Activated naive CD4-positive, alpha-beta T cell treated with anti-CD3 and anti-CD28 coated beads, Interleukin-2, amount 50 U/mL, for 24 hours (primary cell): Measurements from ENCODE around the gene ESYT2.
A peak's percentile ranks its signal among the peaks of the same experiment; 100 is the strongest.

ENCODE experiments used
- H3K27ac Mint-ChIP-seq: one replicate; pipeline ENCODE4 v1.8.0; 2021; ENCODE audit warnings: mild to moderate bottlenecking, mixed read lengths
- H3K27me3 Mint-ChIP-seq: one replicate; pipeline ENCODE4 v1.8.0; 2021; ENCODE audit warnings: mixed read lengths
- H3K36me3 Mint-ChIP-seq: one replicate; pipeline ENCODE4 v1.8.0; 2021; ENCODE audit warnings: mixed read lengths
- H3K4me1 Mint-ChIP-seq: one replicate; pipeline ENCODE4 v1.8.0; 2021; ENCODE audit warnings: mixed read lengths
- H3K4me3 Mint-ChIP-seq: one replicate; pipeline ENCODE4 v1.8.0; 2021; ENCODE audit warnings: mild to moderate bottlenecking, mixed read lengths
- H3K9me3 Mint-ChIP-seq: one replicate; pipeline ENCODE4 v1.8.0; 2021; ENCODE audit warnings: mixed read lengths

ESYT2 gene

DNA sequence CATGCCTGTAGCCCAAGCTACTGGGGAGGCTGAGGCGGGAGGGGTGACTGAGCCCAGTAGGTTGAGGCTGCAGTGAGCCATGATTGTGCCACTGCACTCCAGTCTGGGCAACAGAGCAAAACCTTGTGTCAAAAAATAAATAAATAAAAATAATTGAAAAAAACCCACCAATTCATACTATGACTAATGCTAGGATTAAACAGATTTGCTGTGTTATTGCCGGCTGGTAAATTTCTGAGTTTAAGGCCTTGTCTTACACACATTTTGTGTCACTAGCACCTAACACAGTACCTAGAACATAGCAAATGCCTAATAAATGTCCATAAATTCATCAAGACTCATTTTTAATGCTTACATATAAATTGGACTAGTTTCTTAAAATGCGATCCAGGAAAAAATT lies 8.7 kb downstream of the ESYT2 start:
- Mint-ChIP-seq H3K4me3 (peak overlapping the region; percentile 87), H3K36me3 (peaks cover 3% of the 10 kb centered on the region), H3K4me1 (peaks cover 90% of the 10 kb centered on the region), H3K27ac (peak overlapping the region; percentile 100), H3K27me3 (no peaks in the 10 kb centered on the region), H3K9me3 (no peaks in the 10 kb centered on the region)

DNA sequence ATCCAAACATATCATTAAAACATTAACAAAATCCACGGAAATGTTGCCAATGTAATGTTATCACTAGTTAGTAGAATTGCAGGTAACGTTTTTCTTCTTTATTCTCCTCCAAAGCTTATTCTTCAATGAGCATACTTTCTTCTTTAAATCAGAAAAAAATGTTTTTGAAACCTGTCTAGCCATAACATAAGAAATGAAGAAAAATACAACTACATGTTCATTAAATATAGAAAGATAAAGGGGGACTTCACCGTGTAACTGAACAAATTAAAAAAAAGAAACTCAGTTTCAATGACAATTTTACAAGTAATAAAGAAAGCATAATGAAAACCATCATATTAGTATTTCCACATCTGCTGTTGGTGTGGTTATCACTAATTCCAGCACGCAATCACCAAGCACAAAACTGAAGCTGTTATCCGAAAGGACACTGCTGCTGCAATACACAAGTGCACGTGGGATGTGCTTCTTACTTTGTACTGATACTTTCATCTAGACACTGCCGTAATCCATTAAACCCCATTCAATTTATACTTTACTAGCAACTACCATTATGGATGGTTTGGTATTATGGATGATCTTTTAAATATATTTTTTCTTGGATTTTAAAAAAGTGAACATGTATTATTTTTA lies 9.6 kb downstream of the ESYT2 start:
- Mint-ChIP-seq H3K9me3 (no peaks in the 10 kb centered on the region), H3K36me3 (peaks cover 3% of the 10 kb centered on the region)

DNA sequence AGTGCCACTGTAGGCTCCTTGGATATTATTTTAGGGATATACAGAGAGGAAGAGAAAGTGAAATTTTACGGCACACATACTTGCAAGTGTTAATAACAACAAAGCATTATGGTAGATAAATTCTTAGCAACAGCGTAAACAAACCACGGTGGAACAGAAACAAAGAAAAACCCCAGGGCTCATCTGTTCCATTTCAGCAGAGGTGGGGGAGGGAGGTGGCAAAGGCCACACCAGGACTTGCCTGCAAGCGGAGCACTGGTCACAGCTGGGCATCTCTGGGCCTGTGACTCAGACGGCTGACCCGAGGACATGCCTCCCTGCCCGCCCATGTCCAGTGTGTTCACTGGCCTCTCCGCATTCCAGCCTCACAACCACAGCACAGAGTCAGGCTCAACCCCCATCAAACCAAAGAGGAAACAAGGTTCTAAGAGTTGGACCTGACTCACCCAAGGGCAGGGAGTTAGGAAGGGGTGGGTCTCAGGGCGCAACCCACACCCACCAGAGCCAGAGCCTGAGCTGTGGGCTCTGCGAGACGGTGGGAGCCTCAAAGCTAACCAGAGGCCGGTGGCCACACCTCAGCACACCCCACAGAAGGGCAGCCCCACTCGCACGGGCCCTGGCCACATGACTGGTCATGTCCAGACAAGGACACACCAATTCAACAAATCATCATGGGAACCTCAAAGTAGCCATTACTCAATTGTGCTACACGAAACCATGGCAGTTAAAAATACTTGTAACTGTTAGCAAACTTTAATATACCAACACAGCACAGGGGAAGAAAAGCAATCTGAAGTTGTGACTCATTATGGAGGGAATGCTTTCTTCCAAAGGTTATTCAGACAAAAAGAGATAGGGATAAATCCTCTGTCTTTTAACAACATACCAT lies 10.7 kb downstream of the ESYT2 start:
- Mint-ChIP-seq H3K36me3 (peaks cover 6% of the 10 kb centered on the region), H3K4me3 (peak overlapping the region; percentile 89), H3K9me3 (peaks cover 4% of the 10 kb centered on the region), H3K4me1 (peaks cover 91% of the 10 kb centered on the region), H3K27ac (peak overlapping the region; percentile 98), H3K27me3 (no peaks in the 10 kb centered on the region)

More for the DNA sequence above, 9.6 kb downstream of the ESYT2 start:
- Mint-ChIP-seq H3K4me1 (peaks cover 90% of the 10 kb centered on the region), H3K27ac (peak overlapping the region; percentile 98), H3K27me3 (no peaks in the 10 kb centered on the region), H3K4me3 (peak overlapping the region; percentile 89)

DNA sequence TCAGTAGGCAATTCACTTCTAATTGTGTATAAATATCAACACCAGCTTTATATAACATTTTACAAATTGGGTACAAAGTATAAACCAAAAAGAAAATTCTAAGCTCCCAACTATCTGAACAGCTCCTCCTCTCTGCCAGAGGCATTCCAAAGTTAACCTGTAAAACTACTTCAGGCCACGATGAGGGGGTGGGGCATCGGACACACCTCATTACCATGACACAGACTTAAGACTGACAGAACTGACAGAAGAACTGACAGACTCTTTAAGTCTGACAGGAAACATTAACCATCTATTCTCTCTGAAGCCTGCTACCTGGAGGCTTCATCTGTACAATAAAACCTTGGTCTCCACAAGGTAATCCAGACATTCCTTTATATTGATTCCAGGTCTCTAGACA lies 12.3 kb downstream of the ESYT2 start:
- Mint-ChIP-seq H3K27ac (peak overlapping the region; percentile 92), H3K27me3 (no peaks in the 10 kb centered on the region), H3K4me1 (peaks cover 100% of the 10 kb centered on the region), H3K9me3 (peaks cover 4% of the 10 kb centered on the region), H3K36me3 (peaks cover 6% of the 10 kb centered on the region), H3K4me3 (peak overlapping the region; percentile 89)

DNA sequence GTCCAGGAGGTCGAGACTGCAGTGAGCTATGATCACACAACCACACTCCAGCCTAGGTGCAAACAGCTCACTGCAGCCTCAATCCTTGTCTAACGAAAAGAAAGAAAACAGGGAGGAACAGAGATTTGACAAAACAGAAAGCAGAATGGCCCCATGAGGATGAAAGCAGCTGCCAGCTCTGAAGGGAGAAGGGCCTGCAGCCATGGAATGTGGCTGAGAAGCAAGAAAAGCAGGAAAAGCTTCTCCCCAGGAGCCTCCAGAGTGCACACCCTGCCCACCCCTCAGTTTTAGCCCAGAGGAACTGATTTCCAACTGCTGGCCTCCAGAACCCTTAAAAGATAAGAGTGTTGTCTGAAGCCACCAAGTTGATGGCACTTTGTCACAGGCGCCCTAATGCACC lies 13.0 kb downstream of the ESYT2 start:
- Mint-ChIP-seq H3K4me1 (peaks cover 100% of the 10 kb centered on the region), H3K4me3 (peak overlapping the region; percentile 89), H3K27me3 (no peaks in the 10 kb centered on the region), H3K27ac (peak overlapping the region; percentile 92), H3K36me3 (peaks cover 5% of the 10 kb centered on the region), H3K9me3 (peaks cover 4% of the 10 kb centered on the region)

DNA sequence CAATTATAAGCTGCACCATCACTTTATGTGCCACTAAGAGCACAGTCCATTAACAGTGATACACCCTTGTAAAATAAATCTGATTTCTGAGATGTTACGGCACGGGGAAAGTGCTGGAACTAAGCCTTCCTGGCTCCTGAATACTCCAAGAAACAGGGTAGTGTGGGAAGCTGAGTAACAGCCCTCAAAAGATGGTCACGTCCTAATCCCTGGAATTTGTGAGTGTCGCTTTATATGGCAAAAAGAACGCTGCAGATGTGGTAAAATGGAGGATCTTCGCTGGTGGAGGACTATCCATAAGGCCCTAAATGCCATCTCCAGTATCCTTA lies 13.5 kb downstream of the ESYT2 start:
- Mint-ChIP-seq H3K4me1 (peaks cover 100% of the 10 kb centered on the region), H3K4me3 (peak overlapping the region; percentile 45), H3K27ac (peak overlapping the region; percentile 92)

DNA sequence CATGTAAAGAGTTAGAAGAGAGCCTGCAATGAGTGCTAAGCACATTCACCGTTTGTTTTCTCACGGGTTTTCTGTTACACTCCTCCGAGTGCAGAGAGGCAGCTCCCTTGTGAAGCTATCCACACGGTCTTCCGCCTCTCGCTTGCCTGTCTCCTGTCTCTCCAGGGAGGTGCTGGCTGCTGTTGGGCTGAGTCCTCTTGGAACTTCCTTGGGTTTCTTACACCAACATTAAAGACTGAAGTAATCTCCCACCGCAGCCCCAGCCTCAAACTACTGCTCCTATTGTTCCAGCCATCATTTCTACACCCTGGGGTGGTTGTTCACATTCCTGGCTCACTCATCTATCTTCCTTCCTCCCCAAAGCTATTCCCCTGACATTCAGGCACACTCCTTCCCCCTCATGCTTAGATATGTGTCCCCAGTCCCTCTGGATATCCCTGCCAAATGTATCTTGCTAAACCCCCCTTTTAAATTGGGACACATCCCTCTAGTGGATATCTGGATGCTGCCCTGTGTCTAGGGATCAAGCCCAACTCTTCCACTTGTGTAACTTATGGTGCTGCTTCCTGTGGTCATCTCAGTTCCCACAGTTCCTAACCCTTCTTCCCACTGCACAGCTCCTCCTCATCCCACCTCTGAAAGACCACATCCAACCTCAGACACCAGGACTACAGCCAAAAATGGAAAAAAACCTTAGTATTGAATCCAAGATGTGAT lies 14.1 kb downstream of the ESYT2 start:
- H3K9me3 Mint-ChIP-seq: peaks cover 4% of the 10 kb centered on the region
- H3K4me1 Mint-ChIP-seq: peaks cover 100% of the 10 kb centered on the region
- no peaks in the 10 kb centered on the region for H3K27me3 Mint-ChIP-seq
- H3K27ac Mint-ChIP-seq: peak overlapping the region; percentile 92
- peak overlapping the region; percentile 45 for H3K4me3 Mint-ChIP-seq
- H3K36me3 Mint-ChIP-seq: peaks cover 8% of the 10 kb centered on the region

More for the DNA sequence above, 13.5 kb downstream of the ESYT2 start:
- peaks cover 5% of the 10 kb centered on the region for H3K36me3 Mint-ChIP-seq
- H3K27me3 Mint-ChIP-seq: no peaks in the 10 kb centered on the region
- H3K9me3 Mint-ChIP-seq: peaks cover 4% of the 10 kb centered on the region

DNA sequence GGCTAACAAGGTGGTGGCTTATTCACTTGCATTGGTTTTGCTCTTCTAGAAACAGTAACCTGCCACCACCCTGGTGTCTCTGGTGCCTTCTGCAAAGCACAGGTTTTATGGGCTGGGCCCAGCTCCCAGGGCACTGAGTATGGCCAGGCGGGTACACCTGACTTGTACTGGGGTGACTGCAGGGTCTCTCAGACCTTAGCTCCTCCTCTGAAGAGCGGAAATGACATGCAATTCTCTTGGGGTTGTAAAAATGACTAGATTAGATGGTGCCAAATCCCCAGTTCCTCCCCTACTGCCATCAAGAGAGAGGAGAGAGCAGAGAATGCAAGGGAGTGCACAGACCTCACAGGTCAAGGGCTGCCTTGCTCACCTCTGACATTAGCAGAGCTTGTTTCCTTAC lies 14.7 kb downstream of the ESYT2 start:
- Mint-ChIP-seq H3K9me3 (peaks cover 4% of the 10 kb centered on the region), H3K36me3 (peaks cover 13% of the 10 kb centered on the region), H3K27ac (peak overlapping the region; percentile 92), H3K4me1 (peaks cover 100% of the 10 kb centered on the region), H3K4me3 (peak overlapping the region; percentile 45), H3K27me3 (no peaks in the 10 kb centered on the region)

DNA sequence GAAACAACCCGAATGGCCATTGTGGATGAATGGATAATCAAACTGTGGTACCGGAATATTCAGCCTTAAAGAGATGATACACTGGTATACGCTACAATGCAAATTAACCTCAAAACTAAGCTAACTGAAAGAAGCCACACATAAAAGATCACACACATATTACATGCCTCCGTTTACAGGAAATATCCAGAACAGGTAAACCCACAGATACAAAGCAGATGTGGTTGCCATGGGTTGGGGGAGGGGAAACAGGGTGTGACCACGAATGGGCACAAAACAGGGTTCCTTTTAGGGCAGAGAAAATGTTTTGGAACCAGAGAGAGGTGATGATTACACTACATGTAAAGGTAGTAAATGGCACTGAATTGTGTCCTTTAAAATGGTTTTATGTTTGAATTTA lies 16.6 kb downstream of the ESYT2 start:
- peaks cover 4% of the 10 kb centered on the region for H3K9me3 Mint-ChIP-seq
- H3K4me3 Mint-ChIP-seq: peak overlapping the region; percentile 75
- peak overlapping the region; percentile 98 for H3K27ac Mint-ChIP-seq
- H3K36me3 Mint-ChIP-seq: peaks cover 19% of the 10 kb centered on the region
- H3K4me1 Mint-ChIP-seq: peaks cover 93% of the 10 kb centered on the region
- H3K27me3 Mint-ChIP-seq: no peaks in the 10 kb centered on the region

DNA sequence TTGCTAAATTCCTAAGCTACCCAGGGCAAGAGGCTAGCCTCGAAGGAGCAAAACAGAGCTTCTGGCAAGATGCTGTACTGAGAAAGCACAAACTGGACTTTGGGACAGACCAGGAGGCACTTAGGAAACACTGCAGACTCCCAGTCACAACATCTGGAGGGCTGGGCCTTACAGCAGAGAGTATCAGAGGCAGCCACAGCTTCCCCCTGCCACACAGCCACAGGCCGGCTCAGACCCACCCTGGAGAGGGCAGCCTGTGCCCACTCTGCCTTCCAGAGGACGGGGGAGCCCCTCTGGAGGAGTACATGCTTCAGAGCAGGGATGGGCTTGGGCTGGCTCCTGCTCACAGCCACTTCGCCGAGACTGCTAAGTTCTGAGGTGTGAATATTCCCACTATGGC lies 17.4 kb downstream of the ESYT2 start:
- H3K9me3 Mint-ChIP-seq: peaks cover 4% of the 10 kb centered on the region
- peak overlapping the region; percentile 98 for H3K27ac Mint-ChIP-seq
- H3K36me3 Mint-ChIP-seq: peaks cover 19% of the 10 kb centered on the region
- peak overlapping the region; percentile 75 for H3K4me3 Mint-ChIP-seq
- no peaks in the 10 kb centered on the region for H3K27me3 Mint-ChIP-seq
- H3K4me1 Mint-ChIP-seq: peaks cover 85% of the 10 kb centered on the region

DNA sequence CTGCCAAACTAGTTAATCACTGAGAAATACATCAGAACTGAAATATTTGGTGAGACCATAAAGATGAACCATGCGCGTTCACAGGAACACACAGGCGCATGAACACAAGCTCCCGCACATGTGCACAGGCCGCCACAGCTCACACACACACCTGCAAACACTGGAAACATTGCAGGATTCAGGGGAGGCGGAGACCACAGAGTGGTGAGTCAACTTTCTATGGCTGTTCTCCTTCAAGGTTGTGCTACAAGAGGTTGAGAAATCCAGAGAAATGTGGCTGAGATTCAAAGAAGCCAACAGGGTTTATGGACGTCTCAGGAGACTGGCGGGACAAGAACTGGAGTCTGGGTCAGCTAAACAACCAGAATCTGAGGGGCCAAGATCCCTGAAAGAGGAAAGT lies 17.8 kb downstream of the ESYT2 start:
- H3K27ac Mint-ChIP-seq: peak overlapping the region; percentile 98
- H3K27me3 Mint-ChIP-seq: no peaks in the 10 kb centered on the region
- H3K4me1 Mint-ChIP-seq: peaks cover 82% of the 10 kb centered on the region
- H3K9me3 Mint-ChIP-seq: peaks cover 4% of the 10 kb centered on the region
- peaks cover 19% of the 10 kb centered on the region for H3K36me3 Mint-ChIP-seq
- H3K4me3 Mint-ChIP-seq: peak overlapping the region; percentile 75

DNA sequence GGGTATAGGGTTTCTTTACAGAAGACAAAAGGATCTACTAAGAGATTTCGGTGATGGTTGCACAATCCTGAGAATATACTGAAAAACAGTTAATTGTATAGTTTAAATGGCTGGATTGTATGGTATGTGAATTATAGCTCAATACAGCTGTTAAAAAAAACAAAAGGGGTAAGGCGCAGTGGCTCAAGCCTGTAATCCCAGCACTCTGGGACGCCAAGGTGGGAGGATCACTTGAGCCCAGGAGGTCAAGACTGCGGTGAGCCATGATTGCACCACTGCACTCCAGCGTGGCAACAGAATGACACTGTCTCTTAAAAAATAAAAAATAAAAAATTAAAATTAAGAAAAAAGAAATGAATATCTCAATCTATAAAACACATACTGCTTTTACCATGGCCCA lies 18.5 kb downstream of the ESYT2 start:
- H3K4me1 Mint-ChIP-seq: peaks cover 82% of the 10 kb centered on the region
- peak overlapping the region; percentile 31 for H3K4me3 Mint-ChIP-seq
- peaks cover 22% of the 10 kb centered on the region for H3K36me3 Mint-ChIP-seq
- peak overlapping the region; percentile 98 for H3K27ac Mint-ChIP-seq
- H3K9me3 Mint-ChIP-seq: peaks cover 4% of the 10 kb centered on the region
- no peaks in the 10 kb centered on the region for H3K27me3 Mint-ChIP-seq

DNA sequence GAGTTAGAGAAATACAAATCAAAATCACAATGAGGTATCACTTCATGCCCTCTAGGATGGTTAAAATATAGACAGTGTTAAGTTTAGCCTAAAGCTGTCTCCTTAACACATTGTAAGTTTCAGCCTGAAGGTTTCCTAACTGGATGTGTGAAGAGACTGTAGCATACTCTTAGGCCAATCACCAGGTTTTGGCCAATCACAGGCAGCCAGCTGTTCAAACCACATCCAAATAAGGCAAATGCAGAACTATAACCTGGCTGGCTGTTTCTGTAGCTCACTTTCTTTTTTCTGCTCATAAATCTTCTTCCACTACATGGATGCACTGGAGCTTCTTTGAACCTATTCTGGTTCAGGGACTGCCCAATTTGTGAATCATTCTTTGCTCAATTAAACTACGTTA lies 19.7 kb downstream of the ESYT2 start:
- peak overlapping the region; percentile 51 for H3K4me3 Mint-ChIP-seq
- no peaks in the 10 kb centered on the region for H3K27me3 Mint-ChIP-seq
- H3K36me3 Mint-ChIP-seq: peaks cover 31% of the 10 kb centered on the region
- peak overlapping the region; percentile 95 for H3K27ac Mint-ChIP-seq
- H3K4me1 Mint-ChIP-seq: peaks cover 81% of the 10 kb centered on the region
- peaks cover 4% of the 10 kb centered on the region for H3K9me3 Mint-ChIP-seq

DNA sequence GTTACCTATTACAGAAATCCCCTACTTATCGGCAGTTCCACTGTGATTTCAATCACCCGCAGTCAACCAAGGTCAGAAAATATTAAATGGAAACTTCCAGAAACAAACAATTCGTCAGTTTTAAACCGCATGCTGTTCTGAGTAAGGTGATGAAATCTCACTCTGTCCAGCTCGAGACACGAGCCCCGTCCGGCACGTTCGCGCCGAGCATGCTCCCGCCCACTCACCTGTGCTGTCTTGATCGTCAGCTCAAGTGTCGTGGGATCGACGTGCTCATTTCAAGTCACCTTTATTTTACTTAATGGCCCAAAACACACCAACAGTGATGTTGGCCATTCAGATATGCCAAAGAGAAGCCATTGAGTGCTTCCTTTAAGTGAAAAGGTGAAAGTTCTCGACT lies 21.2 kb downstream of the ESYT2 start:
- peaks cover 31% of the 10 kb centered on the region for H3K36me3 Mint-ChIP-seq
- H3K4me1 Mint-ChIP-seq: peaks cover 73% of the 10 kb centered on the region
- H3K4me3 Mint-ChIP-seq: no peak overlapping the region
- no peaks in the 10 kb centered on the region for H3K9me3 Mint-ChIP-seq
- H3K27me3 Mint-ChIP-seq: no peaks in the 10 kb centered on the region
- H3K27ac Mint-ChIP-seq: peak overlapping the region; percentile 46

DNA sequence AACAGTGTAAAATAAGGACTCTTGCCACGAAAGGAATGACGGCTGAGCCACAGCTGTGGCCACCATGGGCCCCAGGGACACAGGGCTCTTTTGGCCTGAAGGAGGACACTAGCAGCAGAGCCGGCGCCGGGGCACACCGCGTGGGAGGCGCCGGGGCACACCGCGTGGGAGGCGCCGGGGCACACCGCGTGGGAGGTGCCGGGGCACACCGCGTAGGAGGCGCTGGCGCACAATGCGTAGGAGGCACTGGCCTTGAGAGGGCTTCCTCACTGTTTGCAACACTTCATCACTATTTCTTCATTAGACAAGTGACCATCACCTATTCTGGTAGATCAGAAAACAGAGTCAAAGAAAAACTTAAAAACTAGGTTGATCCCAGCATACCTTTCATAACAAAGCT lies 23.4 kb downstream of the ESYT2 start:
- Mint-ChIP-seq H3K27me3 (no peaks in the 10 kb centered on the region), H3K27ac (peak overlapping the region; percentile 30), H3K36me3 (peaks cover 29% of the 10 kb centered on the region), H3K4me1 (peaks cover 72% of the 10 kb centered on the region), H3K4me3 (no peak overlapping the region), H3K9me3 (no peaks in the 10 kb centered on the region)

DNA sequence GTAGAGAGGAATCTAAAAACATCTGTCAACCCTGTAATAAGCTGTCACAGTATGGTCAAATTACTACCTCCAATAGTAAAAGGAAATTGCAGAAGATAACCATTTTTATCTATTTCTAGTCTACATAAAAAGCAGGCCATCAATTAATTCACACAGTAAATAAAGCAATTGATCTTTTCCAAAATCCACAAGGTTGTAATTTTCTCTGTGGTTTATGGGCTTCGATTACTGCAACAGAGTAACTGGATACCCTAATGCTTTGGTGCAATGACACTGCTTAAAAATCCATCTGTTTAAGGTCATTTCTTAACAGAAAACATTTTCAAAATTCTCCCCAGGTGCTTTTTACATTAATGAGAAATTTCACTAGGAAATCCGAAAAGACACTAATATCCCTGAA lies 23.9 kb downstream of the ESYT2 start:
- peaks cover 67% of the 10 kb centered on the region for H3K4me1 Mint-ChIP-seq
- H3K4me3 Mint-ChIP-seq: no peak overlapping the region
- no peaks in the 10 kb centered on the region for H3K9me3 Mint-ChIP-seq
- H3K27me3 Mint-ChIP-seq: no peaks in the 10 kb centered on the region
- peaks cover 26% of the 10 kb centered on the region for H3K36me3 Mint-ChIP-seq
- peak overlapping the region; percentile 68 for H3K27ac Mint-ChIP-seq
